ENCODE results near the gene TP53TG5.

DNA sequence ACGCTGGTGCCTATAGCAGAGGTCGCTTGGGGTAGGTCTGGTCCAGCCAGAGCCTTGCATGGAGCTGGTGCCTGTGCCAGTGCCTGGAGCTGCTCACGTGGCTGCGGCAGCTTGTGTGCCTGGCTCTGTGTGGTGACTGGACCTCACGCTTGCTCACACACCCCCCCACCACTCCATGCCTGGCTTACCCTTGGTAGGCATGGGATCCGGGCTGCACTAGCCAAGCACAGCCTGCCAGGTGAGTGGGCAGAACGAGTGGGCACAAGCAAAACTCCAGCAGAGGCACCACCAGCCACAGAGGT is 16.9 kb upstream of the TP53TG5 start:
- TF ChIP-seq SP3 (tag by site-specific recombination; IDR thresholded peaks at IDR 0.05) (no peak), ZBTB7A (tag by site-specific recombination; IDR thresholded peaks at IDR 0.05; ENCODE audit: low read depth) (no peak), ZNF274 (IDR thresholded peaks at IDR 0.05; ENCODE audit: low read length) (no peak), ZNF274 (tag by site-specific recombination; IDR thresholded peaks at IDR 0.05; ENCODE audit: borderline replicate concordance) (no peak), IKZF3 (tag by site-specific recombination; IDR thresholded peaks at IDR 0.05) (no peak), ZNF140 (tag by site-specific recombination; IDR thresholded peaks at IDR 0.05) (no peak), ZNF184 (tag by site-specific recombination; IDR thresholded peaks at IDR 0.05) (no peak), KLF9 (tag by site-specific recombination; IDR thresholded peaks at IDR 0.05; ENCODE audit: low read depth) (no peak), ZNF785 (tag by site-specific recombination; IDR thresholded peaks at IDR 0.05) (no peak), ZNF596 (tag by site-specific recombination; IDR thresholded peaks at IDR 0.05) (no peak)
- TF ChIP-seq, protein P1, sequence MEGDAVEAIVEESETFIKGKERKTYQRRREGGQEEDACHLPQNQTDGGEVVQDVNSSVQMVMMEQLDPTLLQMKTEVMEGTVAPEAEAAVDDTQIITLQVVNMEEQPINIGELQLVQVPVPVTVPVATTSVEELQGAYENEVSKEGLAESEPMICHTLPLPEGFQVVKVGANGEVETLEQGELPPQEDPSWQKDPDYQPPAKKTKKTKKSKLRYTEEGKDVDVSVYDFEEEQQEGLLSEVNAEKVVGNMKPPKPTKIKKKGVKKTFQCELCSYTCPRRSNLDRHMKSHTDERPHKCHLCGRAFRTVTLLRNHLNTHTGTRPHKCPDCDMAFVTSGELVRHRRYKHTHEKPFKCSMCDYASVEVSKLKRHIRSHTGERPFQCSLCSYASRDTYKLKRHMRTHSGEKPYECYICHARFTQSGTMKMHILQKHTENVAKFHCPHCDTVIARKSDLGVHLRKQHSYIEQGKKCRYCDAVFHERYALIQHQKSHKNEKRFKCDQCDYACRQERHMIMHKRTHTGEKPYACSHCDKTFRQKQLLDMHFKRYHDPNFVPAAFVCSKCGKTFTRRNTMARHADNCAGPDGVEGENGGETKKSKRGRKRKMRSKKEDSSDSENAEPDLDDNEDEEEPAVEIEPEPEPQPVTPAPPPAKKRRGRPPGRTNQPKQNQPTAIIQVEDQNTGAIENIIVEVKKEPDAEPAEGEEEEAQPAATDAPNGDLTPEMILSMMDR (tag by site-specific recombination; IDR thresholded peaks at IDR 0.05), result no peak
- TF ChIP-seq, protein P2, sequence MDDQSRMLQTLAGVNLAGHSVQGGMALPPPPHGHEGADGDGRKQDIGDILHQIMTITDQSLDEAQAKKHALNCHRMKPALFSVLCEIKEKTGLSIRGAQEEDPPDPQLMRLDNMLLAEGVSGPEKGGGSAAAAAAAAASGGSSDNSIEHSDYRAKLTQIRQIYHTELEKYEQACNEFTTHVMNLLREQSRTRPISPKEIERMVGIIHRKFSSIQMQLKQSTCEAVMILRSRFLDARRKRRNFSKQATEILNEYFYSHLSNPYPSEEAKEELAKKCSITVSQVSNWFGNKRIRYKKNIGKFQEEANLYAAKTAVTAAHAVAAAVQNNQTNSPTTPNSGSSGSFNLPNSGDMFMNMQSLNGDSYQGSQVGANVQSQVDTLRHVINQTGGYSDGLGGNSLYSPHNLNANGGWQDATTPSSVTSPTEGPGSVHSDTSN (CRISPR knock-in tag; IDR thresholded peaks at IDR 0.05), result no peak
- TF ChIP-seq, protein P3, sequence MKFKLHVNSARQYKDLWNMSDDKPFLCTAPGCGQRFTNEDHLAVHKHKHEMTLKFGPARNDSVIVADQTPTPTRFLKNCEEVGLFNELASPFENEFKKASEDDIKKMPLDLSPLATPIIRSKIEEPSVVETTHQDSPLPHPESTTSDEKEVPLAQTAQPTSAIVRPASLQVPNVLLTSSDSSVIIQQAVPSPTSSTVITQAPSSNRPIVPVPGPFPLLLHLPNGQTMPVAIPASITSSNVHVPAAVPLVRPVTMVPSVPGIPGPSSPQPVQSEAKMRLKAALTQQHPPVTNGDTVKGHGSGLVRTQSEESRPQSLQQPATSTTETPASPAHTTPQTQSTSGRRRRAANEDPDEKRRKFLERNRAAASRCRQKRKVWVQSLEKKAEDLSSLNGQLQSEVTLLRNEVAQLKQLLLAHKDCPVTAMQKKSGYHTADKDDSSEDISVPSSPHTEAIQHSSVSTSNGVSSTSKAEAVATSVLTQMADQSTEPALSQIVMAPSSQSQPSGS (tag by site-specific recombination; IDR thresholded peaks at IDR 0.05; ENCODE audit: low read depth), result no peak
- TF ChIP-seq, protein P4, sequence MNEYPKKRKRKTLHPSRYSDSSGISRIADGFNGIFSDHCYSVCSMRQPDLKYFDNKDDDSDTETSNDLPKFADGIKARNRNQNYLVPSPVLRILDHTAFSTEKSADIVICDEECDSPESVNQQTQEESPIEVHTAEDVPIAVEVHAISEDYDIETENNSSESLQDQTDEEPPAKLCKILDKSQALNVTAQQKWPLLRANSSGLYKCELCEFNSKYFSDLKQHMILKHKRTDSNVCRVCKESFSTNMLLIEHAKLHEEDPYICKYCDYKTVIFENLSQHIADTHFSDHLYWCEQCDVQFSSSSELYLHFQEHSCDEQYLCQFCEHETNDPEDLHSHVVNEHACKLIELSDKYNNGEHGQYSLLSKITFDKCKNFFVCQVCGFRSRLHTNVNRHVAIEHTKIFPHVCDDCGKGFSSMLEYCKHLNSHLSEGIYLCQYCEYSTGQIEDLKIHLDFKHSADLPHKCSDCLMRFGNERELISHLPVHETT (tag by site-specific recombination; IDR thresholded peaks at IDR 0.05), result no peak
- TF ChIP-seq, protein P5, sequence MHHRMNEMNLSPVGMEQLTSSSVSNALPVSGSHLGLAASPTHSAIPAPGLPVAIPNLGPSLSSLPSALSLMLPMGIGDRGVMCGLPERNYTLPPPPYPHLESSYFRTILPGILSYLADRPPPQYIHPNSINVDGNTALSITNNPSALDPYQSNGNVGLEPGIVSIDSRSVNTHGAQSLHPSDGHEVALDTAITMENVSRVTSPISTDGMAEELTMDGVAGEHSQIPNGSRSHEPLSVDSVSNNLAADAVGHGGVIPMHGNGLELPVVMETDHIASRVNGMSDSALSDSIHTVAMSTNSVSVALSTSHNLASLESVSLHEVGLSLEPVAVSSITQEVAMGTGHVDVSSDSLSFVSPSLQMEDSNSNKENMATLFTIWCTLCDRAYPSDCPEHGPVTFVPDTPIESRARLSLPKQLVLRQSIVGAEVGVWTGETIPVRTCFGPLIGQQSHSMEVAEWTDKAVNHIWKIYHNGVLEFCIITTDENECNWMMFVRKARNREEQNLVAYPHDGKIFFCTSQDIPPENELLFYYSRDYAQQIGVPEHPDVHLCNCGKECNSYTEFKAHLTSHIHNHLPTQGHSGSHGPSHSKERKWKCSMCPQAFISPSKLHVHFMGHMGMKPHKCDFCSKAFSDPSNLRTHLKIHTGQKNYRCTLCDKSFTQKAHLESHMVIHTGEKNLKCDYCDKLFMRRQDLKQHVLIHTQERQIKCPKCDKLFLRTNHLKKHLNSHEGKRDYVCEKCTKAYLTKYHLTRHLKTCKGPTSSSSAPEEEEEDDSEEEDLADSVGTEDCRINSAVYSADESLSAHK (tag by site-specific recombination; IDR thresholded peaks at IDR 0.05), result no peak

Data from HEK293 (cell line).